Panc1 (cell line): ENCODE data around the gene PHKA1.

ENCODE experiments used
- CTCF ChIP-seq: fragments of 450-650 bp; IDR thresholded peaks from 2 replicates; pipeline ENCODE4 v1.5.1; 2017; ENCODE audit warnings: mild to moderate bottlenecking
- POLR2AphosphoS5 ChIP-seq: IDR thresholded peaks from 2 replicates; pipeline ENCODE4 v1.6.1; 2012; ENCODE audit warnings: mild to moderate bottlenecking, low read depth, low read length, moderate library complexity
- REST ChIP-seq, 2 experiments: IDR thresholded peaks; 2 replicates each; pipeline ENCODE4 v1.6.1; 2011 to 2012; ENCODE audit warnings: low read depth in 2 of 2, control low read depth in 1 of 2, low read length in 1 of 2, mild to moderate bottlenecking in 1 of 2, moderate library complexity in 1 of 2; ENCODE audit not compliant: insufficient read depth in 1 of 2
- SIN3A ChIP-seq: IDR thresholded peaks from 2 replicates; pipeline ENCODE4 v1.6.1; 2012; ENCODE audit warnings: low read depth, mild to moderate bottlenecking, low read length, moderate library complexity, borderline replicate concordance; ENCODE audit not compliant: insufficient read depth
- TCF7L2 ChIP-seq: IDR thresholded peaks from 2 replicates; pipeline ENCODE4 v1.6.1; 2011; ENCODE audit warnings: mild to moderate bottlenecking, low read depth, low read length, inconsistent platforms

- TF ChIP-seq CTCF (no peak), POLR2AphosphoS5 (no peak), SIN3A (no peak), TCF7L2 (no peak), REST (IDR thresholded peaks at IDR 0.05; ENCODE audit: insufficient read depth in 1 of 2, low read depth in 2 of 2, low read length in 1 of 2) (no peak)
Observed at GRCh38 chrX:72584163-72584562, 129.9 kb downstream of the PHKA1 start.
